ENCODE data around the gene LRG1. TPM values are rescaled to one million over a fixed set of nuclear protein-coding genes. Genes with fewer than 3 reads are reported as not detected.

Gene LRG1
- total RNA-seq, 1 experiment from 2014 or later: 0.29 TPM

DNA sequence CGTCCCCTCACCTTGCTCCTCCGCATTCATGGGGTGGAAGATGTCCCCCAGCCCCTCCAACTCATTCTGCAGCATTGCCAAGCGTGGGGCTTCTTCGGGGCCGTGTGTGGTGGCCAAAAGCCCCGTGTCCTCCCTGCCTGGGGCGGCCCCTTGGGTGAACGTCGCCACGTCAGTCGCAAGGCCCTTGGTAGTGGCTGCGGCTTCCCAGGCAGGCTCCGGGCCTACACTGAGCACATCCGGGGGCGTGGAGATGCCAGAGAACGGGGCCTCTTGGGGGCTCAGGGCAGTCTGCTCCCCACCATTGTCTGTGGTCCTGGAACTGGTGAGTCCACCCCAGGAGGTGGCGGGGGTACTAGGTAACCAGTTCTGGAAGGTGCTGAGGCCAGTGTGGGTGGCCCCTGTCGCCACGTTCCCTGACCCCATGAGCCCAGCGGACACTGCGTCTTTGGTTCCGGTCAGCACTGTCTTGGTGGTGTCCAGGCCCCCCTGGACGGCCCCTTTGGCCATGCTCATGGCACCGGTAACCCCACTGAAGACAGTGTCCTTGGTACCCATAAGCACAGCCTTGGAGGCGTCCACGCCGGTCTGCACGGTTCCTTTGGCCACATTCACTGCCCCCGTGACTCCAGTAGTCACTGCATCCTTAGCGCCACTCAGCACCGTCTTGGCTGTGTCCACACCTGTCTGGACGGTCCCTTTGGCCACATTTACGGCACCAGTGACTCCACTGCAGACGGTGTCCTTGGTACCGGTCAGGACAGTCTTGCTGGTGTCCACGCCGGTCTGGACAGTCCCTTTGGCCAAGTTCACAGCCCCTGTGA, 29.2 kb downstream of the LRG1 start:
- DNase-seq (ENCODE audit: low spot score): no peak

DNA sequence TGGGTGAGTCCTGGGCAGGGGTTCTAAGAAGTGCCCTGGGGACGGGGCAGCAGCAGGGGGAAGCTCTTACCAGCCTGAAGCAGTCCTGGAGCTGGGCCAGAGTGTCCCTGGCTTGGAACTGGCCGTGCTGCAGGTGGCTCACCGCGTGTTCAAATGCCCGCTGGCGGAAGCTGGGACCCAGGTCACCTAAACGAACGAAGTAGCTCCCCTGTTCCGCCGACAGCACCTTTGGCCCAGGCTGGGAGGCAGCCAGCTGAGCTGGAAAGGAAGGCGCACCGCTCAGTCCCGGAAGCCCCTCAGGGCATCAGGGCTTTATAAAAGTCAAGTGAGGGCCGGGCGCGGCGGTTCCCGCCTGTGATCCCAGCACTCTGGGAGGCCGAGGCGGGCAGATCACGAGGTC, 31.1 kb downstream of the LRG1 start:
- no peak for DNase-seq (ENCODE audit: low spot score)

DNA sequence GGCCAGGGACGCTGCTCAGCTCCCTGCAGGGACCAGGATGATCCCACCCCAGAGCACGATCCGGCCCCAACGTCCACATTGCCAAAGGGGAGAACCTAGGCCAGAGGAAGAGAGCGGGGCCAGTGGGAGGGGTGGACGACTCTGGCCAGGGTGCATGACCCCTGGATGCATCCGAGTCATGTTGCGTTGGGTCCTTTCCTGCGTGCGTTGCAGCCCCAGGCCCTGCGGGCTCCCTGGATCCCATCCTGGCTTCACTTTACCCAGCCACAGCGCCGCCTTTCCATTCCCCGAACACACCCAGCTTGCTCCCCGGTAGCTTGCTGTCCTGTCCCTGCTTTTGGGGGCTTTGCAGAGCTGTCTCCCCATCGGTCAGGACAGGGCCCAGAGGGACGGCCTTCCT, 32.0 kb downstream of the LRG1 start:
- DNase-seq (ENCODE audit: low spot score): no peak

DNA sequence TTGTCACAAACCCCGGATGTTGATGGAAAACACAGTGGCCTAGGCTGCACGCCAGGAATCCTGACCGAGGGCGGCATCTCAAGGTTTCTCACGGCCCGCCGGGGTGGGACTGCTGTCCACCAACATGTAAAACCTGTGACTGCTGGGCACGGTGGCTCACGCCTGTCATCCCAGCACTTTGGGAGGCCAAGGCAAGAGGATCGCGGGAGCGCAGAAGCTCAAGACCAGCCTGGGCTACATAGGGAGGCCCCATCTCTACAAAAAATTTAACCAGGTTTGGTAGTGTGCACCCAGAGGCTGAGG, 32.7 kb downstream of the LRG1 start:
- DNase-seq (ENCODE audit: low spot score): no peak

DNA sequence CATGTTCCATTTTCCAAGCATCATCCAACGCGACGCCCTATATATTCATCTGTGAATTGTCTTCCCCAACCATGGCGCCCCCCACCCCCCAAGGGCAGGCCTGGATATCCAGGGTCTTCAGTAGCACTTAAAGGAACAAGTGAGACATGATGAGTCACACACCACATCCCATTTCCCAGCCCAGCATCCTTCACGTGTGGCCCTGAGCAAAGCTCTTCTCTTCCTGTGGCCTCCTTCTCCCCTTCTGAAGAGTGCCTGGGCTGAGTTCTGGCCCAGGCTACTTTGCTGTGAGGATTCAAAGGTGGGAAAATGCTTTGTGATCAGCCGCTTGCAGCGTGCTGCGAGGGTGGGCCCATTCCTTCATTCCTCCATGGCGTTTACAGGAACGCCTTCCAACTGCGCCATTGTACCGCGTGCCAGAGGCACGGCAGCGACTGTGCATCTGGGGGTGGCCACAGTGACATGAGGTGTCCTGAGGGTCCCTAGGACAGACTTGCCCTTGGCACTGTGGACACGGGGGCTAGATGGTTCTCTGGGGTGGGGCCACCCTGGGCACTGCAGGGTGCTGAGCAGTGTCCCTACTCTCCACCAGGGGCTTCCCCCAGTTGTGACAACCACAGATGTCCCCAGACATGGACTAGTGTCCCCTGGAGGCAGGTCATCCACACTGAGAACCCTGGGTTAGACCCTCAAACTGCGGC, 33.2 kb downstream of the LRG1 start:
- DNase-seq (ENCODE audit: low spot score): no peak

DNA sequence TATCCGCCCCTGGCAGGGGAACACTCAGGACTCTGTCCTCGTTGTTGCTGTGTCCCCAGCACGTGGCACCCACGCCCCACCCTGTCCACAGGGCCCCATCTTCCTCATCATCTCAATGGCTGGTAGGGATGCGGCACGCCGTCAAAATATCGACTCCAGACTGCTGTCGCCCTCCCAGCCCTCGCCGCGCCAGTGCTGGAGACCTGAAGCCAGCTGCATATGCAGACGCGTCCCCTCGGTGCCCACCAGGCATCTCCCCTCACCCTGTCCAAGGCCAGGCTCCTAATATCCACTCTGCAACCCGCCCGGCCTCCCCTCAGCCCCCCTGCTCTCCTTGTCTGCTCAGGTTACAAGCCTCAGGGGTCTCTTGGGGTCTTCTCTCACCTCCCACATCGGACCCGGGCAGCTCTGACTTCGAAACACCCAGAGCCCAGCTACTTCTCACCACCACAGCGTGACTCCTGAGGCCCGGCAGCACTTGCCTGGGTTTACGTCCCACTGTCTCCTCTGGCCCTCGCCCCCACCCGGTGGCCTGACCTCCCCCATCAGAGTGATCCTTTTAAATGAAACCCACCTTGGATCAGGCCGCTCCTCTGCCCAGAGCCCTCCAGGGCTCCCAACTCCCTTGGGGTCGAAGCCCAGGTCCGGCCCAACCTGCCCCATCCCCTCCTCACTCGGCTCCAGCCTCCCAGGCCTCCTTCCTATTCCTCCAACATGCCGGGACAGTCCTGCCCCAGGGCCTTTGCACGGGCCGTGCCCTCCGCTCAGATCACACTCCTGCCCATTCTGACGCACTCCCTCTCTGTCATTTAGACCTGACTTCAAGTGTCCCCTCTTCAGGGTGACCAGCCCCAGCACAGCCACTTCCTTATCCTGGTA, 34.0 kb downstream of the LRG1 start:
- no peak for DNase-seq (ENCODE audit: low spot score)

DNA sequence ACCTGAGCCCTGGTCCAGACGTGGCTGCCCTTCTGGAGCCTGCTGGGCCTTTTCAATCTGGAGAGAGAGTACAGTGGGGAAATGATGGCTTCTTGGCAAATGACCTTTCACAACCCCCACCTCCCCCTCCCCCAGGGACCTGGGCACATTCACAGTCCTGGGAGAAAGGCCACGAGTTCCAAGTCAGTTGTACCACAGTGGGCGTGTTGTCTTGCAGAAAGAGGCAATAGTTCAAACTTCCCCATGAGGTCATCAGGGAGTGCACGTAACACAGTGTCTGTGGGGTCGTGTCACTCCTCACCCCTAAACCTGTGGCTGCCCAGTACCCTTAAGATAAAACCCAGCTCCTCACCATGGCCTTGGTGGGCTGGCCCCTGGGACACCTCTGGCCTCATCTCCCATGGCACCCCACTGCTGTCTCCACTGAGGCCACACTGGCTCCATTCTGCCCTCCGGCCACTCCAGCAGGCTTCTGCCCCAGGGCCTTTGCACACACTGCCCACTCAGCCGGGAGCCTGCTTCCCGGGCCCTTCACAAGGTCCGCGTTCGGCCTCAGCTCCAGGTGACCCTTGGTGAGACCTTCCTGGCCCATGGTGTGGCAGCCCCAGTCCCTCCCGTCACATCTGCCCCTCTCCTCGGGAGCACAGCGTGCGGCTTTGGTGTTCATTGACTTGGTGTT, 34.8 kb downstream of the LRG1 start:
- DNase-seq (ENCODE audit: low spot score): no peak

DNA sequence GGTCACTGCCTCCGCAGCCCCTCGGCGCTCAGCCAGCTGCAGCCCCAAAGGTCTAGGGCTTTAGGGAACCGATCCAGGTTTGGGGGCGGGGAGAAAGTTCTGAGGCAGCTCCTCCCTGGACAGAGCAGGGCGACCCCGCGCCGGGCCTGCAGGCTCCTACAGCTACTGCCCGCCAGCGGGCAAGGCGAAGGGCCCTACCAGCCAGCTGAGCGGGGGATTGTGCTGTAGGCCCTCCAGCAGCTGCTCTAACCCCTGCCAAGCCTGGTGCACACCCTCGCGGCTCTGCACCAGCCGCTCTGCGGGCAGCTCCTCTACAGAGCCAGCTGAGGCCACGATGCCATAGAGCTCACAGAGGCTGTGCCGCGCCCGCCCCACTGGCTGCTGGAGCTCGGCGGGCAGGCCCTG, 35.5 kb downstream of the LRG1 start:
- DNase-seq (ENCODE audit: low spot score): no peak

DNA sequence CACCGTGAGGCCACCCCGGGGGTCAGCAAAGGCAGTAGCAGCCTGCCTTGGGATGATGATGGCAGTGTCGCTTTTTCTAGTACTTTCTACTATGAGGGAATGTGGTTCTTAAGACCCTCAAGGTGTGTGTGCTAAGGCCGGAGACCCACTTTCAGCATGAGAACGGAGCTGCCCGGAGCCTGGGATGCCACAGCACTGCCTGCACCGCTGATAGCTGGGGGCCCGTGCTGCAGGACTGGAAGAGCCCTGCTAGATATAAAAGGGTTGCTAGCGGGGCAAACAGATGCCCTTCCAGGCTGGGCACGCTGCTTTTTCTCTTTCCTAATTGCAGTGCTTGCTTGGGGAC, 36.0 kb downstream of the LRG1 start:
- no peak for DNase-seq (ENCODE audit: low spot score)

DNA sequence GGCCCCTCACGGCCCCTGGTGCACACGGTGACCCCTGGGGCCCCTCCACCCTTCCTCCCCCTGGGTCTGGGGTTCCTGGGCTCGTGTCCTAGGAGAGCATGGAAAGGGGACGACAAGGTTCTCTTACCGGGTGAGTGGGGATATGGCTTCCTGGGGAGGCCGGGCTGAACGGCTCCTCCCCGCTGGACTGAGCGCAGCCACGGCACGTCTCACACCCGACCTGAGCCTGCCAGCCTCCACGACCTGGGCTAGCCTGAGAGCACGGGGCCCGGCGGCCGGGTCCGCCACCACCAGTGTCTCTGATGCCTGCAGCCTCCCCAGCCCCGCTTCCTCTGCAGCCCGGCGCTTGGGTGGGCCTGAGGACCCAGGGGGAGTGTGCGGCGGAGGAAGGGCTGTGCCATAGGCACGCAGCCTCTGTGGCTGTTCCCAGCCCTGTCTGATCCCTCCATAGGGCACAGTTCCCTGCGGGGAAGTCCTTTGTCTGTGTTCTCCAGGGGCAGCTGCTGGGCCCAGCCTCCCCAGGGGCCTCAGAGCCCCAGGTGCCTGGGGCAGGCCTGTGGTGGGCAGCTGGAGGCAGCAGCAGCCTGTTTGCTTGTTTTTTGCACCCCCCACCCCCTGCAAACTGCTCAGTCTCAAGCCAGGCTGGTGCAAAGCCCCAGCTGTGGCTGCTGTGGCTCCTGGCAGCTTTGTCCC, 36.6 kb downstream of the LRG1 start:
- no peak for DNase-seq (ENCODE audit: low spot score)

DNA sequence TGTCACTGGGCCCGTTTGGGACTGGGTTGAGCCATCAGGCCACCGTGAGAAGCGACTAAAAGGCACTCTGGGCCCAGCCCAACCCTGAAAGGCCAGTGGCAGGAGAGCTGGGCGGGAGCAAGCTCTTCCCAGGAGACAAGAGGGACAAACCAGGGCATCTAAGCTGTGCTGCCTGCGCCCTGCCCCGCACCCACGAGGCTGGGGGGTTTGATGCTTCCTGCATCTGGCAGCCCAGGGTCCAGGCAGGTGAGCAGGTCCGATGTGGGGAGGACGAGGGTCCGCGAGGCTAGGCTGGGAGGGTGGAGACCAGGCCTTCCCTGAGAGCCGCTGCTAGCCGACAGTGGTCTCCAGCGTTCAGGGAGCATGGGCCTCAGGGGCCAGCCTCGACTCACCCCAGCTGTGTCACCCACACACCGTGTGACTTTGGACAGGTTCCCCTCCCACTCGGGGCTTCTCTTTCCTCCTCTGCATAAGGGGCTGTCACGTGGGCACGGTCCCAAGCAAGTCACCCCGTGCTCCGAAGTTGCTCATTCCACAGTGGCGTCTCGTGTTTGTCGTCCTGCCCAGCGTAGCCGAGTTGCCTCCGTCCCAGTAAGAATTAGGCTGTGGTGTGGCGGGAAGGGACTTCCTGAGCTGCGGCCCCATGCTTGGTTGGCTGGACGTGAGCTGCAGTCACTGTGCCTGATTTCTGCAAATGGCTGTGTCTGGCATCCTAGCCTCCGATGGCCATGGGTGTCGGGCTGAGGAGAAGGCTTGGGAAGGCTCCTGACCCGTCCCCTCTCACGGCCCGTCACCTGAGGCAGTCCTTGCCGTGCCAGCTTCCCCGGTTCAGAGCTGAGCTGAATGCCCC, 37.3 kb downstream of the LRG1 start:
- no peak for DNase-seq (ENCODE audit: low spot score)

DNA sequence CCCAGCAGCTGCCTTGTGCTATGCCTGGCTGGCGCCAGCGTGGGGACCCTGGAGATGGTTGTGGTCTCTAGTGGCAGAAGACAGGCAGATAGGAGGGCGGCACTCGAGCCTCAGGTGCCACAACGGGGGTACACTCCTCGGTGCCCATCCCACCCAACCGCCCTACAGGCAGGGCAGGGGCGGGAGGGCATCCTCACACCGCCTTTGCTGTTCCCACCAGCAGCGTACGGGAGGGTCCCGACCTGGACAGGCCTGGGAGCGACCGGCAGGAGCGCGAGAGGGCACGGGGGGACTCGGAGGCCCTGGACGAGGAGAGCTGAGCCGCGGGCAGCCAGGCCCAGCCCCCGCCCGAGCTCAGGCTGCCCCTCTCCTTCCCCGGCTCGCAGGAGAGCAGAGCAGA, 38.1 kb downstream of the LRG1 start:
- DNase-seq (ENCODE audit: low spot score): no peak

DNA sequence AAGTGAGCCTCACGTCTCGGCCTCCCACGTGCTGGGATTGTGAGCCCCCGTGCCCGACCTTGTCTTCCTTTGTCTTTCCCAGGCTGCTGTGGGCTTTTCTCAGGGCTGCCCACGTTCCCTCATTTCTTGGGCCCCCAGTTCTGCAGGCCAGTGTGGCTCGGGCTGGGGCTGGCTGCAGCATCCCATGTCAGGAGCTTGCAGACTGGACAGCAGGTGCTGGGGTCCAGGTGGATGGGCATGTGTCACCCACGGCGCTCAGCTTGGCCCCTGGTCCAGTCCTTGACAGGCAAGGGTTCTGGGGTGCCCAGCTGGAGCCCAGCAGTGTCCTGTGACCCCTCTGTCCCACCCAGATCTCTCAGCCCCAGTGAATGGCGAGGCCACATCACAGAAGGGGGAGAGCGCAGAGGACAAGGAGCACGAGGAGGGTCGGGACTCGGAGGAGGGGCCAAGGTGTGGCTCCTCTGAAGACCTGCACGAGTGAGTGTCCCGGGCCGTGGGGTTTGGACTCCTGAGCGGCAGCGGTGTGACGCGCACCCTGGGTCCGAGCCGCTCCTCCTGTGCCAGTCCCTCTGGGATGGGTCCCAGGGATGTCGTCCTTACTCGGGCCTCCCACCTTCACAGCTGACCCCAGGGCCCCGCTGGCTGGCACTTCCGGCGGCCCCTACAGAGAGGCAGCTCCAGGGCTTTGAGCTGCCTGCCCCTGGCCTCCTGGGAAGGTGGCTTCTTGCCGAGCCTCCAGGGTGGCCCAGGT, 38.8 kb downstream of the LRG1 start:
- no peak for DNase-seq (ENCODE audit: low spot score)

DNA sequence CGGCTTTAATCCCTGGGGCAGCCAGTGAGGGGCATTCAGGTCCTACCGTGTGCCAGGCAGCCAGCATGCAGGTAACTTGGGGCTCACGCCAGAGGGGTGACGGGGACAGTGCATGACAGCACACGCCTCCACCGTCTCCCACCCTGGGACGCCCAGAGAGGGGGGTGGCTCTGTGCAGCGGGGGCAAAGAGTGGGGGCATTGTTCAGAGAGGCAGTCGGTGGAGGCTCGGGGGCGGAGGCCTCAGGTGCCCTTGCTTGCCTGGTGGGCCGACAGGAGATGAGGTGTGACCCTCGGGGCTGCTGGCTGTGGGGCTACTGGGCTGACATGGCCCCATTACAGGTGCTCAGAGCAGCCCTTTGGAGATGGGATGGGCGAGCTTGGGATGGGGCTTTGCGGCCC, 40.0 kb downstream of the LRG1 start:
- DNase-seq (ENCODE audit: low spot score): no peak

DNA sequence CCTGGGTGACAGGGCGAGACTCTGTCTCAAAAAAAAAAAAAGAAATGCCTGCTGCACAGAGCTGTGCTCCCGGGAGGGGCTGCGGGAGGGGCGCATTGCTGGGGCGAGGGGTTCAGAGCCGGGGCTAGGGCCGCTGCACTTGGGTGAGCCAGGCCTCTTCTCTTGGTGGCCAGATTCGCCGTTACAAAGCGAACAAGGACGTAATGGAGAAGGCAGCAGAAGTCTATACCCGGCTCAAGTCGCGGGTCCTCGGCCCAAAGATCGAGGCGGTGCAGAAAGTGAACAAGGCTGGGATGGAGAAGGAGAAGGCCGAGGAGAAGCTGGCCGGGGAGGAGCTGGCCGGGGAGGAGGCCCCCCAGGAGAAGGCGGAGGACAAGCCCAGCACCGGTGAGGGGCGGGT, 40.5 kb downstream of the LRG1 start:
- no peak for DNase-seq (ENCODE audit: low spot score)

DNA sequence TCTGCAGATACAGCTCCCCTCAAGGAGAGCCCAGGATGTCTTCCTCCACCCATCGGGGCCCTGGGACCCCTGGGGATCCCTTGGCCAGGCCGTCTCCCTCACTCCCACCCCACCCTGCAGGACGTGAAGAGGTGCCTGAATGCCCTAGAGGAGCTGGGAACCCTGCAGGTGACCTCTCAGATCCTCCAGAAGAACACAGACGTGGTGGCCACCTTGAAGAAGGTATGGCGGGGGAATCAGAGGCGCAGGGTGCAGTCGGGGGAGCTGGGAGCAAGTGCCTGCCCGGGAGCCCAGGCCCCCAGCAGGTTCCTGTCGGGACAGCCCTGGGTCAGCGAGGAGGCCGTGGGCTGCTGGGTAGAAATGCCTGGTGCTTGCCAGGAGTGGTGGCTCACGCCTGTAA, 41.1 kb downstream of the LRG1 start:
- no peak for DNase-seq (ENCODE audit: low spot score)

DNA sequence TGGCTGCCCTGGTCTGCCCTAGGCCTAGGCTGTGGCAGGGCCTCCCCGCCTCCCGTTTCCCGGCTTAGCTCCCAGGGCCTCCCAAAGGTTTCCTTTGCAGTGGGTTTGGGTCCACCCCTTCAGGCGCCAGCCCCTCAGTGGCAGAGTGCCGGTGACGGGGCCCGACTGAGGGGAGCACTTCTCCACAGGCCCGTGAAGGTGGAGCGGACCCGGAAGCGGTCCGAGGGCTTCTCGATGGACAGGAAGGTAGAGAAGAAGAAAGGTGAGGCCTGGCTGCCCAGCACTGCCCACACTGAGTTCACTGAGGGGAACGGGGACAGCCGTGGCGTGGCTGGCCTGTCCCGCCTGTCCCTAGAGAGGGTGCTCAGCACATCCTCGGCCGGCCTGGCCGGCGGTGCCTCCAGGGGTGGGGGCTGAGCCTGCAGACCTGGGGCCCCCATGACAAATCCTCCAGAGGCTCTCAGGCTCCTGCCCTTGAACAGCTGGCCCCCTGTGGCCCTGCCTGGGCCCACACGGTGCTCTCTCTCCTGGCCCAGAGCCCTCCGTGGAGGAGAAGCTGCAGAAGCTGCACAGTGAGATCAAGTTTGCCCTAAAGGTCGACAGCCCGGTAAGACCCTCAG, 42.0 kb downstream of the LRG1 start:
- no peak for DNase-seq (ENCODE audit: low spot score)

DNA sequence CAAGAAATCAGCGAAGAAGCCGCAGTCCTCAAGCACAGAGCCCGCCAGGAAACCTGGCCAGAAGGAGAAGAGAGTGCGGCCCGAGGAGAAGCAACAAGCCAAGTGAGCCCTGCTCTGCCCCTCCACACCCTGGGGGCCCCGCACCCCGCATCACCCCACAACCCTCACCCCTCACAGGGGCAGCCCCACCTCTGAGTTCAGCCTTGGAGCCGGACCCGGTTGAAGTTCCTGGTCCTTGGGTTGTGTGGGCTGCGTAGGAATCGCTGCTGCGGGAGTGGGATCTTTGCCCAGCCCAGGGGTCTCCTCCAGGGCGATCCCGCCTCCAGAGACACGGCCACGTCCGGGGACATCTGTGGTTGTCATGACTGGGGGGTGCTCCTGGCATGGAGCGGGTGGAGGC, 43.5 kb downstream of the LRG1 start:
- DNase-seq (ENCODE audit: low spot score): no peak

DNA sequence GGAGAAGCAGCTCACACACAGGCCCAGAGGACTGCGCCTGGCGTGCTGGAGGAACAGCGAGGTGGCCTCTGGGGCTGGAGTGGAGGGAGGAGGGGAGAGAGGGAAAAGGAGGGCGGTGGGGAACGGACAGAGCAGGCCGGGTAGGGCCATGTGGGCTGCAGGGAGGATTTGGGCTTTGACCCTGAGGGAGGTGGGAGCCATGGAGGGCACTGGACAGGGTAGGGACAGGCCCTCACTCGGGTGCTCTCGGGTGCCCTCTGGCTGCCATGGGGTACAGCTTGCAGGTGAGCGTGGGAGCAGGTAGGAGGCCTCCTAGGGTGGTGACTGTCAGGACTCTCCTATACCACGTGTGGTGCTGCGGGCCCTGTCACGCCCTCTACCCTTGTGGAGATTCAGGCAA, 44.4 kb downstream of the LRG1 start:
- no peak for DNase-seq (ENCODE audit: low spot score)

DNA sequence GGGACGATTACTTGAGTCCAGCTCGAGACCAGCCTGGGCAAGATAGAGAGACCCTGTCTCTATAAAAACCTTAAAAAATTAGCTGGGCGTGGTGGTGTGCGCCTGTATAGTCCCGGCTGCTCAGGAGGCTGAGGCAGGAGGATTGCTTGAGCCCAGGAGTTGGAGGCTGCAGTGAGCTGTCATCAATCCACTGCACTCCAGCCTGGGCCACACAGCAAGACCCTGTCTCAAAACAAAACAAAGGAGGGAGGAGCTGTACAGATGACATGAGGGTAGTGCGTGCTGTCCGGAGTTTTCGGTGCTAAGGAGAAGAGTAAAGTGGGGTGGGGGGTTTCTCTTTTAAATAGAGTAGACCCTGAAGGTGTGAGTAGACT, 45.2 kb downstream of the LRG1 start:
- no peak for DNase-seq (ENCODE audit: low spot score)

Measured in H4 (cell line).